ENCODE results near the gene JMJD7.

The JMJD7 gene

DNA sequence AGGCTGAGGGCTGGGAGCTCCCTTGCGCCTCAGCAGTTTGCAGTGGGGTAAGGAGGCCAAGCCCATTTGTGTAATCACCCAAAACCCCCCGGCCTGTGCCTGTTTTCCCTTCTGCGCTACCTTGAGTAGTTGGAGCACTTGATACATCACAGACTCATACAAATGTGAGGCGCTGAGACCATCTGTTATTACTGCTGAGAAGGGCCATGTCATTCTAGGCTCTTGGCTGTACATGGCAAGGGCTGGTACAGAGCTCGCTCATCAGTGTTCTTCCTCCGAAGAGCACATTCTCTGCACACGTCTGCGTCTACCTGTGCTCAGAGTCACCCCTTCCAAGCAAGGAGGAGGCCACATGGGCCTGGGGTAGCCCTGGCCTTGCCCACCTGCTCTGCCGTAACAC is 20.1 kb downstream of the JMJD7 start:
- H3K4me3 ChIP-seq (ENCODE audit: control insufficient read depth, low read depth, low read length): no peak overlapping the region
- TF ChIP-seq, protein P1, sequence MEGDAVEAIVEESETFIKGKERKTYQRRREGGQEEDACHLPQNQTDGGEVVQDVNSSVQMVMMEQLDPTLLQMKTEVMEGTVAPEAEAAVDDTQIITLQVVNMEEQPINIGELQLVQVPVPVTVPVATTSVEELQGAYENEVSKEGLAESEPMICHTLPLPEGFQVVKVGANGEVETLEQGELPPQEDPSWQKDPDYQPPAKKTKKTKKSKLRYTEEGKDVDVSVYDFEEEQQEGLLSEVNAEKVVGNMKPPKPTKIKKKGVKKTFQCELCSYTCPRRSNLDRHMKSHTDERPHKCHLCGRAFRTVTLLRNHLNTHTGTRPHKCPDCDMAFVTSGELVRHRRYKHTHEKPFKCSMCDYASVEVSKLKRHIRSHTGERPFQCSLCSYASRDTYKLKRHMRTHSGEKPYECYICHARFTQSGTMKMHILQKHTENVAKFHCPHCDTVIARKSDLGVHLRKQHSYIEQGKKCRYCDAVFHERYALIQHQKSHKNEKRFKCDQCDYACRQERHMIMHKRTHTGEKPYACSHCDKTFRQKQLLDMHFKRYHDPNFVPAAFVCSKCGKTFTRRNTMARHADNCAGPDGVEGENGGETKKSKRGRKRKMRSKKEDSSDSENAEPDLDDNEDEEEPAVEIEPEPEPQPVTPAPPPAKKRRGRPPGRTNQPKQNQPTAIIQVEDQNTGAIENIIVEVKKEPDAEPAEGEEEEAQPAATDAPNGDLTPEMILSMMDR (conservative IDR thresholded peaks at IDR 0.05; ENCODE audit: control insufficient read depth, insufficient read depth, low read depth, low read length): no peak
- no peak for DNase-seq (ENCODE audit: low read depth)

DNA sequence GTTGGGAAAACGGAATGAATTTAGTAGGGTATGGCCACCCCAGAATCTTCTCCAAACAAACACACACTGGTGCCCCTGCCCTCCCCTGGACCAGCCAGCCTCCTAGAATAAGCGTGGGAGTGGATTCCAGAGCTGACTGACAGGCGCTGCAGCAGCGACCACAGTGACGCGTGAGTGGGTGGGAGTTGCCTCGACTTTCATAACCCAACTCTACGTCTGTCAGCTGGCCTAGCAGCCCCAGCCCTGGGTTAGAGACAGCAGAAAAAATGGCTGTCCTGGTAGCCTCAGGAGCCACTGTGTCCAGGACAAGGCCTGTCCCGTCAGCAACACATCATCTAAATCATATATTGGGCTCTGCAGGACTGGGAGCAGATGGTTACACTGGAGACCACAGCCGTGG is 20.7 kb downstream of the JMJD7 start:
- TF ChIP-seq, protein P1 (conservative IDR thresholded peaks at IDR 0.05; ENCODE audit: control insufficient read depth, insufficient read depth, low read depth, low read length): no peak
- DNase-seq (ENCODE audit: low read depth): no peak

DNA sequence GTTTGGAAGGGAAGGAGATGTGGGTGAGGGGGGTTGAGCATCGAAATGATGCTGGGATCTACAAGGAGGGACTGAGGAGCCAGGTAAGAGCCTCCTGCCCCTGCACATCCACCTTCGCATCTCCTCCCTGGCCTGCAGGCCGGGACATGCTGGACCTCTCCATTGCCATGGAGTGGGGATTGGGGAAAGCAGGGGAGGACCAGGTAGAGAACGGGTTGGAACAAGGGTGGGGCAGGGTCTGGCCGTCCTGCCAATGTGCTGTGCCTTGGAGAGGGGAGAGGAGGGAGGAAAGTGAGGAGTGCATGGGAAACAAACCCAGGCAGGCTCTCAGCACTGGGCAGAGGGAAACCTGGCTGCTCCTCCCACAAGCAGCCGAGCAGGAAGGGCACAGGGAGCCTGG is 21.3 kb downstream of the JMJD7 start:
- DNase-seq (ENCODE audit: low read depth): no peak
- no peak overlapping the region for H3K4me3 ChIP-seq (ENCODE audit: control insufficient read depth, low read depth, low read length)
- TF ChIP-seq, protein P1 (conservative IDR thresholded peaks at IDR 0.05; ENCODE audit: control insufficient read depth, insufficient read depth, low read depth, low read length): no peak

More for the DNA sequence above, 20.7 kb downstream of the JMJD7 start:
- H3K4me3 ChIP-seq (ENCODE audit: control insufficient read depth, low read depth, low read length): no peak overlapping the region

DNA sequence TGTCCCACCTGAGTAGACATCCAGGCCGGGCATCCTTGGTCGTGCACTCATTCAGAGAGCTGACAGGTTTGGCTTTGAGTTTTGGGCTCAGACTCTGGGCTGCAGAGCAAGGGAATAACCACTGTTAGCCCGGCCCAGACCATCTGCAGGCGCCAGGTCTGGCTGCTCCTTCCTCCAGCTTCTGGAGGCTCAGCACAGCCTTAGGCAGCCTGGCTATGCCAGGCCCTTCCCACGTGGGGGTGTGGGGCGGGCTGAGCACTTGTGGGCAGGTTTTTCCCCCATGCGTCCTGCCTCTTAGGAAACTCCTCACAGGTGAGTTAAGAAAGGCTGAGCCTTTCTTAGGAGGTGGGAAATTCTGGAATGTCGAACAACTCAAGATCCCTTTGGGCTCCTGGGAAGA is 22.0 kb downstream of the JMJD7 start:
- H3K4me3 ChIP-seq (ENCODE audit: control insufficient read depth, low read depth, low read length): no peak overlapping the region
- TF ChIP-seq, protein P1 (conservative IDR thresholded peaks at IDR 0.05; ENCODE audit: control insufficient read depth, insufficient read depth, low read depth, low read length): no peak
- DNase-seq (ENCODE audit: low read depth): no peak

DNA sequence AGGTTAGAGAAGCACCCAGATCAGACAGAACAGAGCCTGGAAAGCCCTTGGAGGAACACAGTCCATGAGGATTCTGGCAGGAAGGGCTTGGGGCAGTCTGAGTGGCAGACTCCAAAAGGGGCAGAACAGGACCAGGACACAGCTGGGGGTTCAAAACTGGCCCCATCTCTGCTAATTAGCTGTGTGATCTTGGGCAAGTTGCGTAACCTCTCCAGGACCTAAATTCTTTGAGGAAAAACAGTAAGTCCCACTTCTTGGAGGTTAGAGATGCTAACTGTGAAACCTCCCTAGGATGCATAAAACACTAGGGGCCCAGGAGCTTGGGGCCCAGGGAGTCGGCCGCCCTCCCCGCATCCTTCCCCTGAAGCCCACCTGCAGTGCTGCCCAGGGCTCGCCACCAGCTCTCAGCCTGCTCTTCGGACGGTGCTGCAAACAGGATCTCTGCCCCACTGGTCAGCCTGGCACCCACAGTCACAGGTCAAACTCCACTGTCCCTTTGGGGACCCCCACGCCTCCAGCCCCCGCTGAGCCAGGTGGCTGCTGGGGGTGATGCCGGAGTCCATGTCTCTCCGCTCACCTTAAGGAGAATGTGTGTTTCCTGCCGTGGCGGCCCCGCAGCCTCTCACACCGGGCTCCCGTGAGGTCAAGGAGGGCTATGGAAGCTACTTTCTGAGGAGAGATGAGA is 22.7 kb downstream of the JMJD7 start:
- TF ChIP-seq, protein P1 (conservative IDR thresholded peaks at IDR 0.05; ENCODE audit: control insufficient read depth, insufficient read depth, low read depth, low read length): no peak
- no peak for DNase-seq (ENCODE audit: low read depth)
- H3K4me3 ChIP-seq (ENCODE audit: control insufficient read depth, low read depth, low read length): no peak overlapping the region

- H3K4me3 ChIP-seq (ENCODE audit: control insufficient read depth, low read depth, low read length): no peak overlapping the region
- TF ChIP-seq, protein P1 (conservative IDR thresholded peaks at IDR 0.05; ENCODE audit: control insufficient read depth, insufficient read depth, low read depth, low read length): no peak
- DNase-seq (ENCODE audit: low read depth): no peak
Measured at GRCh38 chr15:41851167-41851523, 23.3 kb downstream of the JMJD7 start.
